Endothelial cell of umbilical vein (primary cell): Measurements from ENCODE around the gene TMPRSS11E. TPM values are rescaled to one million over a fixed set of nuclear protein-coding genes. Genes with fewer than 3 reads are reported as not detected.

Source experiments
- BruUV-seq: library from RNA; stranded (reverse); fragments of 400-500 nt; replicated peaks from 2 replicates; lab custom pipeline; 2021; lab: Mats Ljungman, UMichigan
- CTCF ChIA-PET: fragments of 300-600, 350-600 bp; sonication (Branson Sonifier 250); formaldehyde crosslinking; loops from one replicate; lab custom pipeline; 2021; ENCODE audit warnings: antibody characterized with exemption, inconsistent platforms; lab: Charles Lee
- POLR2A ChIA-PET: fragments of 300-600, 350-600 bp; sonication (Branson Sonifier 250); formaldehyde crosslinking; loops from one replicate; lab custom pipeline; 2021; ENCODE audit warnings: antibody characterized with exemption, inconsistent platforms; lab: Charles Lee
- DNase-seq: peaks from one replicate; pipeline ENCODE4 v3.0.0-alpha.2; 2011; ENCODE audit warnings: low read depth, low spot score
- FAIRE-seq: peaks from 2 replicates; lab custom pipeline; 2011; peaks lifted over from hg19 to GRCh38; lab: Jason Lieb, UNC
- H2AFZ ChIP-seq: 2 replicates; pipeline ENCODE4 v1.6.0; 2012; ENCODE audit warnings: low read depth, low read length, control low read depth, inconsistent platforms
- H3K27ac ChIP-seq: 2 replicates; pipeline ENCODE4 v1.5.1; 2011; ENCODE audit warnings: low read depth, mild to moderate bottlenecking, control low read depth, low read length, moderate library complexity; ENCODE audit not compliant: insufficient read depth
- H3K27me3 ChIP-seq, 2 experiments: 2 replicates each; pipeline versions ENCODE4 v1.6.0 to v1.6.1; 2011; ENCODE audit warnings: low read length in 2 of 2, mixed read lengths in 1 of 2; ENCODE audit not compliant: control insufficient read depth in 2 of 2, insufficient read depth in 2 of 2
- H3K36me3 ChIP-seq, 2 experiments: 2 replicates in 1 of 2; 3 replicates in 1 of 2; pipeline ENCODE4 v1.5.1; 2011; ENCODE audit warnings: low read length in 2 of 2, mild to moderate bottlenecking in 1 of 2, moderate library complexity in 1 of 2; ENCODE audit not compliant: control insufficient read depth in 2 of 2, insufficient read depth in 2 of 2; ENCODE audit errors: extremely low read depth in 1 of 2
- H3K4me1 ChIP-seq: 3 replicates; pipeline ENCODE4 v1.5.1; 2011; ENCODE audit warnings: mild to moderate bottlenecking, low read length; ENCODE audit not compliant: control insufficient read depth, insufficient read depth; ENCODE audit errors: extremely low read depth
- H3K4me2 ChIP-seq: 2 replicates; pipeline ENCODE4 v1.6.1; 2011; ENCODE audit warnings: low read length, control low read depth, mixed read lengths; ENCODE audit not compliant: insufficient read depth
- H3K4me3 ChIP-seq, 3 experiments: fragments of 200-600 bp in 1 of 3; sonication (generic), shearing (Covaris generic) in 1 of 3; replicated peaks in 1 of 3; 2 replicates each; pipeline ENCODE4 v1.5.1; 2011 to 2016; ENCODE audit warnings: control low read depth in 3 of 3, low read length in 3 of 3, mild to moderate bottlenecking in 2 of 3, inconsistent platforms in 1 of 3, low read depth in 1 of 3, moderate library complexity in 1 of 3; ENCODE audit not compliant: insufficient read depth in 1 of 3
- H3K79me2 ChIP-seq: 2 replicates; pipeline ENCODE4 v1.6.0; 2012; ENCODE audit warnings: low read length, inconsistent platforms; ENCODE audit not compliant: control insufficient read depth, insufficient read depth
- H3K9ac ChIP-seq: replicated peaks from 2 replicates; pipeline ENCODE3; 2011; ENCODE audit warnings: low read length, control low read depth; ENCODE audit not compliant: insufficient read depth; ENCODE audit errors: extremely low read depth
- H3K9me1 ChIP-seq: replicated peaks from 3 replicates; pipeline ENCODE4 v1.6.0; 2011; ENCODE audit warnings: mild to moderate bottlenecking, low read length; ENCODE audit not compliant: control insufficient read depth, insufficient read depth; ENCODE audit errors: extremely low read depth
- H3K9me3 ChIP-seq: replicated peaks from 2 replicates; pipeline ENCODE4 v1.5.1; 2012; ENCODE audit warnings: low read length, inconsistent platforms; ENCODE audit not compliant: control insufficient read depth, insufficient read depth
- H4K20me1 ChIP-seq: replicated peaks from 2 replicates; pipeline ENCODE3; 2011; ENCODE audit warnings: mild to moderate bottlenecking, low read length; ENCODE audit not compliant: control insufficient read depth, insufficient read depth; ENCODE audit errors: extremely low read depth
- EZH2 ChIP-seq: IDR thresholded peaks from 2 replicates; pipeline ENCODE4 v1.6.1; 2012; ENCODE audit warnings: borderline replicate concordance, low read depth, mild to moderate bottlenecking, moderate library complexity, low read length, inconsistent platforms; ENCODE audit not compliant: severe bottlenecking
- FOS ChIP-seq: IDR thresholded peaks from 2 replicates; pipeline ENCODE4 v1.6.1; 2011; ENCODE audit warnings: mild to moderate bottlenecking, low read length, moderate library complexity, borderline replicate concordance; ENCODE audit not compliant: insufficient read depth
- GATA2 ChIP-seq: IDR thresholded peaks from 2 replicates; pipeline ENCODE4 v1.7.0; 2011; ENCODE audit warnings: low read depth, mild to moderate bottlenecking, moderate library complexity, mixed read lengths, low read length; ENCODE audit not compliant: insufficient read length, insufficient read depth
- JUN ChIP-seq: IDR thresholded peaks from 2 replicates; pipeline ENCODE4 v1.6.1; 2011; ENCODE audit warnings: borderline replicate concordance, low read depth; ENCODE audit not compliant: insufficient read length, insufficient read depth
- MAX ChIP-seq: IDR thresholded peaks from 2 replicates; pipeline ENCODE4 v1.6.1; 2011; ENCODE audit not compliant: insufficient read depth, insufficient read length
- MYC ChIP-seq: IDR thresholded peaks from one replicate; pipeline ENCODE4 v1.6.1; 2011; ENCODE audit warnings: mild to moderate bottlenecking, low read depth, low read length
- POLR2A ChIP-seq: IDR thresholded peaks from 2 replicates; pipeline ENCODE4 v1.6.1; 2012; ENCODE audit warnings: low read depth, mild to moderate bottlenecking, control low read depth, low read length
- POLR2AphosphoS5 ChIP-seq: IDR thresholded peaks from 2 replicates; pipeline ENCODE4 v1.6.1; 2012; ENCODE audit warnings: low read depth, mild to moderate bottlenecking, control low read depth, low read length, moderate library complexity; ENCODE audit not compliant: insufficient read depth
- dilution Hi-C: fragments of 300-500 bp; cut with MboI; formaldehyde crosslinking; loops from one replicate; pipeline ENCODE4 v1.15.0; 2019; ENCODE audit warnings: low sequenced_read_pairs; ENCODE audit not compliant: extremely low pct_ligation_motif_present
- intact Hi-C: fragments of 100-400 bp; cut with micrococcal nuclease; formaldehyde crosslinking; loops from one replicate; pipeline ENCODE4 v1.10.0; 2022
- polyA plus RNA-seq, 4 experiments: library from polyadenylated mRNA; depleted of rRNA in 3 of 4; stranded (reverse) in 3 of 4; unstranded in 1 of 4; fragments of >200 nt; gene quantifications; 2 replicates each; pipeline versions ENCODE4 v1.2.1 to v1.2.3, GENCODE V29; 2011 to 2012; ENCODE audit warnings: missing spikeins in 1 of 4
- total RNA-seq: library from RNA; stranded (reverse); gene quantifications from 2 replicates; pipeline ENCODE4 v1.2.3, GENCODE V29; 2021
- TF ChIP-seq, protein P1 (sequence below), 2 donors: IDR thresholded peaks; 1 replicate in 1 of 2; 2 replicates in 1 of 2; pipeline ENCODE4 v1.5.1; 2011; ENCODE audit warnings: low read length in 2 of 2, mild to moderate bottlenecking in 2 of 2, moderate library complexity in 2 of 2, control low read depth in 1 of 2, inconsistent platforms in 1 of 2, low read depth in 1 of 2; ENCODE audit not compliant: insufficient read depth in 1 of 2; ENCODE audit errors: extremely low read depth in 1 of 2

The TMPRSS11E gene
- total and polyA plus RNA-seq, 2 donors (not counting 3 experiments of a cell fraction or from before 2014, with no cell fraction given) = not detected

- no peaks in the 10 kb centered on the region for H3K9me1 ChIP-seq
- H3K4me1 ChIP-seq = no peaks in the 10 kb centered on the region
- no peaks in the 10 kb centered on the region for H3K9me3 ChIP-seq
- no peak overlapping the region for H3K4me2 ChIP-seq
- H3K4me3 ChIP-seq = no peak overlapping the region
- H3K79me2 ChIP-seq = no peaks in the 10 kb centered on the region
- ChIA-PET POLR2A (no interaction called here), CTCF (no interaction called here)
- no peaks in the 10 kb centered on the region for H3K36me3 ChIP-seq
- BruUV-seq = no TSS peak
- TF ChIP-seq, protein P1, sequence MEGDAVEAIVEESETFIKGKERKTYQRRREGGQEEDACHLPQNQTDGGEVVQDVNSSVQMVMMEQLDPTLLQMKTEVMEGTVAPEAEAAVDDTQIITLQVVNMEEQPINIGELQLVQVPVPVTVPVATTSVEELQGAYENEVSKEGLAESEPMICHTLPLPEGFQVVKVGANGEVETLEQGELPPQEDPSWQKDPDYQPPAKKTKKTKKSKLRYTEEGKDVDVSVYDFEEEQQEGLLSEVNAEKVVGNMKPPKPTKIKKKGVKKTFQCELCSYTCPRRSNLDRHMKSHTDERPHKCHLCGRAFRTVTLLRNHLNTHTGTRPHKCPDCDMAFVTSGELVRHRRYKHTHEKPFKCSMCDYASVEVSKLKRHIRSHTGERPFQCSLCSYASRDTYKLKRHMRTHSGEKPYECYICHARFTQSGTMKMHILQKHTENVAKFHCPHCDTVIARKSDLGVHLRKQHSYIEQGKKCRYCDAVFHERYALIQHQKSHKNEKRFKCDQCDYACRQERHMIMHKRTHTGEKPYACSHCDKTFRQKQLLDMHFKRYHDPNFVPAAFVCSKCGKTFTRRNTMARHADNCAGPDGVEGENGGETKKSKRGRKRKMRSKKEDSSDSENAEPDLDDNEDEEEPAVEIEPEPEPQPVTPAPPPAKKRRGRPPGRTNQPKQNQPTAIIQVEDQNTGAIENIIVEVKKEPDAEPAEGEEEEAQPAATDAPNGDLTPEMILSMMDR (IDR thresholded peaks at IDR 0.05; ENCODE audit: extremely low read depth in 1 of 2, insufficient read depth in 1 of 2, low read depth in 1 of 2, low read length in 2 of 2) = no peak
- no peak for TF ChIP-seq MYC
- dilution Hi-C loops = no loop called here
- no peaks in the 10 kb centered on the region for H4K20me1 ChIP-seq
- H3K27ac ChIP-seq = no peak overlapping the region
- DNase-seq (no peak), FAIRE-seq (no peak)
- intact Hi-C loops = no loop called here
- no peak overlapping the region for H2AFZ ChIP-seq
- H3K27me3 ChIP-seq = no peaks in the 10 kb centered on the region
- no peak overlapping the region for H3K9ac ChIP-seq
Measured at GRCh38 chr4:68433582-68433981, 13.7 kb upstream of the TMPRSS11E start.

- Histone ChIP-seq H3K9me1 (no peaks in the 10 kb centered on the region), H2AFZ (no peak overlapping the region), H3K4me2 (no peak overlapping the region), H3K79me2 (no peaks in the 10 kb centered on the region), H3K27me3 (no peaks in the 10 kb centered on the region), H3K27ac (no peak overlapping the region), H3K4me3 (no peak overlapping the region), H3K4me1 (no peaks in the 10 kb centered on the region), H4K20me1 (no peaks in the 10 kb centered on the region), H3K36me3 (no peaks in the 10 kb centered on the region), H3K9me3 (no peaks in the 10 kb centered on the region), H3K9ac (no peak overlapping the region)
- FAIRE-seq = no peak
- CTCF ChIA-PET = no interaction called here
- intact Hi-C loops = no loop called here
- POLR2A ChIA-PET = no interaction called here
- no TSS peak for BruUV-seq
- dilution Hi-C loops = no loop called here
- no peak for DNase-seq
- no peak for TF ChIP-seq EZH2
- TF ChIP-seq POLR2AphosphoS5 = no peak
- no peak for TF ChIP-seq POLR2A
- TF ChIP-seq FOS = no peak
- TF ChIP-seq JUN = no peak
- no peak for TF ChIP-seq MAX
- no peak for TF ChIP-seq GATA2
- no peak for TF ChIP-seq MYC
- TF ChIP-seq, protein P1 (IDR thresholded peaks at IDR 0.05; ENCODE audit: extremely low read depth in 1 of 2, insufficient read depth in 1 of 2, low read depth in 1 of 2, low read length in 2 of 2) = no peak
Measured at GRCh38 chr4:68434277-68434676, 13.0 kb upstream of the TMPRSS11E start.
